ENCODE measurements around the gene ONECUT3.

Gene ONECUT3

DNA sequence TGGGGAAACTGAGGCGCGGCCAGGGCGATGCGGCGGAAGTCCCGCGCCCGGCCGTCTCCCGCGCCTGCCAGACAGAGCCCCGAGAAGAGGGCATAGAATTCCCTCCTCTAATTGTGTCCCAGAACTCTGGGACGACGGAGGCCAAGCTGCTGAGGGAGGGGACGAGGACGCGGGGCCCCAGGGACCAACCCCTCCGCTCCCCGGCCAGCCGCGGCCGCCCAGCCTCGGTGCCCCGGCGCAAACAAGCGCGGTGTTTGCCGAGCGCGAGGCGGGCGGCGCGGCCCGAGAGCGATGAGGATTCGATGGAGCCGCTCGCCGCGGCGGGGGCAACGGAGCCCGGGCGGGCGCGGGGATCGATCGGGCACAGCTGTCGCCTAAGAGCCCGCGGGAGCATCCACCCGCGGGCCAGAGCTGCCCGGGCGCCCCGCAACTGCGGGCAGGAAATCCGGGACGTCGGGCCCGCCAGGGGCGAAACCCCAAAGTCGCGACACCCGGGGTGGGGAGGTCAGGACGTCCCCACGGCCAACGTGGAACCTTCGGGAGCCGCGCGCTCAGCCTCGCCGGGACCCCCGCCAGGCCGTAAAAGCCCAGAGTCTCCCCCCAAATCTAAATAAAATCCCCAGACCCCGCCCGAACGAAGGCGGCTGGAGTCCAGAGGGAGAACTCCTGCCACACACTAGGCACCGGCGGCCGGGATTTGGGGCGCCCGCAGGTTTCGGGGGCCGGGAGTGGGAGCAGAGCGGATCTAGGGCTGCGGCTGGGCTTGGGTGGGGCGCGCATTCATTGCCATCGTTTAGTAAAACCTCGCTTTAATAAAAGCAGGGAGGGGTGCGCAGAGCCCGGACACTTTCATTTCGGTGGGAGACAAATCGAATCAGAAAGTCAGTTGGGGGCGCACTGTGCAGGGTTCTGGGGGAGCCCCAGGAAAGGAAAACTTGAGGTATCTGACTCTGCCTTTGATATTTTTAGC lies 3.6 kb upstream of the ONECUT3 start:
- Histone ChIP-seq H3K27me3 (ENCODE audit: insufficient read depth, low read length) (peaks cover 89% of the 10 kb centered on the region), H3K4me3 (ENCODE audit: low read depth, low read length) (no peak overlapping the region), H3K14ac (ENCODE audit: low read length) (no peak overlapping the region), H2BK5ac (ENCODE audit: low read depth, low read length, poor library complexity) (no peak overlapping the region), H3K4me1 (ENCODE audit: control insufficient read depth in 1 of 2, insufficient read depth in 2 of 2, low read length in 2 of 2) (no peaks in the 10 kb centered on the region), H4K91ac (ENCODE audit: low read depth, low read length) (no peak overlapping the region), H3K79me2 (ENCODE audit: control insufficient read depth, insufficient read depth, low read length, poor library complexity) (no peaks in the 10 kb centered on the region), H3K18ac (ENCODE audit: low read length) (no peak overlapping the region), H2BK12ac (ENCODE audit: low read length) (no peak overlapping the region), H3K4me2 (ENCODE audit: low read length) (no peak overlapping the region), H4K12ac (ENCODE audit: low read depth, low read length) (no peak overlapping the region), H3K4ac (ENCODE audit: low read depth, low read length) (no peak overlapping the region), H3K27ac (ENCODE audit: low read depth, low read length) (no peak overlapping the region), H4K8ac (ENCODE audit: low read depth, low read length) (no peak overlapping the region), H2AK5ac (ENCODE audit: low read length) (no peak overlapping the region), H2AFZ (ENCODE audit: insufficient read depth, low read length, poor library complexity) (no peak overlapping the region), H3K23ac (ENCODE audit: low read length) (no peak overlapping the region), H3K9ac (ENCODE audit: low read length) (no peak overlapping the region), H2BK120ac (ENCODE audit: insufficient read depth, low read length, poor library complexity) (no peak overlapping the region), H3K79me1 (ENCODE audit: low read length) (no peaks in the 10 kb centered on the region), H3K9me3 (ENCODE audit: insufficient read depth, low read depth, low read length) (peaks cover 9% of the 10 kb centered on the region), H3K36me3 (ENCODE audit: control insufficient read depth in 1 of 2, insufficient read depth in 2 of 2, low read length in 2 of 2) (no peaks in the 10 kb centered on the region)
- DNase-seq, result no peak
- WGBS (ENCODE audit: extremely low coverage, insufficient coverage, insufficient read length), result no CpG with 5 or more reads among the region's 99 CpGs

DNA sequence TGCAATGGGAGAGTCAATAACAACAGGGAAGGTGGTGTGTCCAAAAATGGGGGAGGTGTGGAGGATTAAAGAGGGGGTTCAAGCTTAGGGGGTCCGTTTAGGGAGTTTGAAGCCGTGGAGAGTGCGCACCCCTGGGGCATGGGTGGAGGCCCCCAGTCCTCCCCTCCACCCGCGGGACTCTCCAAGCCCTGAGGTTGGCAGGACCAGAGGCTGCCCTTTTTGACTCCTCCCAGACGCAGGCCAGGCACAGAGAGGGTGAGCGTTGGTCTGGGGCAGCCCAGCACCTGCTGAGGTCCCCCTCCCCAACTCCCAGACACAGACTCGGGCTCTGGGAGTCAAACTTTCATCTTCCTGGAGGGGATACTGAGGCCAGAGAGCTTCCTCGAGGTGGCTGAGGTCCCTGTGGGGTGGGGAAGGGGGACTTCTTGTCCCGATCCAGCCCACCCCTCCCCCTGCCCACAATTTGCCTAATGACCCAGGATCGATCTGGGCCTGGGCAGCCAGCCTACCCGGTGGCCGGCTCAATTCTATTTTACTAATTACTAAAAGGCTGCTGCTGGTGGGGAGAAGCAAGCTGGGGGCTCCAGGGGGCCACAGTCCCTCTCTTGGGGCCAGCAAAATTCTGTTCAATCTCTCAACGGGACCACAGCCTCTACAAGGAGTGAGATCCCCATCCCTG lies 2.8 kb upstream of the ONECUT3 start:
- H4K12ac ChIP-seq (ENCODE audit: low read depth, low read length), result no peak overlapping the region
- no peak overlapping the region for H3K9ac ChIP-seq (ENCODE audit: low read length)
- no peak overlapping the region for H3K4me2 ChIP-seq (ENCODE audit: low read length)
- H2BK12ac ChIP-seq (ENCODE audit: low read length), result no peak overlapping the region
- no peak overlapping the region for H4K91ac ChIP-seq (ENCODE audit: low read depth, low read length)
- H3K4me3 ChIP-seq (ENCODE audit: low read depth, low read length), result no peak overlapping the region
- no peak overlapping the region for H3K18ac ChIP-seq (ENCODE audit: low read length)
- peaks cover 89% of the 10 kb centered on the region for H3K27me3 ChIP-seq (ENCODE audit: insufficient read depth, low read length)
- WGBS (ENCODE audit: extremely low coverage, insufficient coverage, insufficient read length), result no CpG with 5 or more reads among the region's 14 CpGs
- H2BK120ac ChIP-seq (ENCODE audit: insufficient read depth, low read length, poor library complexity), result no peak overlapping the region
- no peak overlapping the region for H3K27ac ChIP-seq (ENCODE audit: low read depth, low read length)
- H3K4ac ChIP-seq (ENCODE audit: low read depth, low read length), result no peak overlapping the region
- H3K9me3 ChIP-seq (ENCODE audit: insufficient read depth, low read depth, low read length), result peaks cover 10% of the 10 kb centered on the region
- no peak overlapping the region for H2AK5ac ChIP-seq (ENCODE audit: low read length)
- H2AFZ ChIP-seq (ENCODE audit: insufficient read depth, low read length, poor library complexity), result no peak overlapping the region
- H4K8ac ChIP-seq (ENCODE audit: low read depth, low read length), result no peak overlapping the region
- H3K79me1 ChIP-seq (ENCODE audit: low read length), result no peaks in the 10 kb centered on the region
- H3K36me3 ChIP-seq (ENCODE audit: control insufficient read depth in 1 of 2, insufficient read depth in 2 of 2, low read length in 2 of 2), result no peaks in the 10 kb centered on the region
- H3K79me2 ChIP-seq (ENCODE audit: control insufficient read depth, insufficient read depth, low read length, poor library complexity), result no peaks in the 10 kb centered on the region
- no peak overlapping the region for H2BK5ac ChIP-seq (ENCODE audit: low read depth, low read length, poor library complexity)
- no peak overlapping the region for H3K14ac ChIP-seq (ENCODE audit: low read length)
- DNase-seq, result no peak
- H3K4me1 ChIP-seq (ENCODE audit: control insufficient read depth in 1 of 2, insufficient read depth in 2 of 2, low read length in 2 of 2), result no peaks in the 10 kb centered on the region
- no peak overlapping the region for H3K23ac ChIP-seq (ENCODE audit: low read length)

DNA sequence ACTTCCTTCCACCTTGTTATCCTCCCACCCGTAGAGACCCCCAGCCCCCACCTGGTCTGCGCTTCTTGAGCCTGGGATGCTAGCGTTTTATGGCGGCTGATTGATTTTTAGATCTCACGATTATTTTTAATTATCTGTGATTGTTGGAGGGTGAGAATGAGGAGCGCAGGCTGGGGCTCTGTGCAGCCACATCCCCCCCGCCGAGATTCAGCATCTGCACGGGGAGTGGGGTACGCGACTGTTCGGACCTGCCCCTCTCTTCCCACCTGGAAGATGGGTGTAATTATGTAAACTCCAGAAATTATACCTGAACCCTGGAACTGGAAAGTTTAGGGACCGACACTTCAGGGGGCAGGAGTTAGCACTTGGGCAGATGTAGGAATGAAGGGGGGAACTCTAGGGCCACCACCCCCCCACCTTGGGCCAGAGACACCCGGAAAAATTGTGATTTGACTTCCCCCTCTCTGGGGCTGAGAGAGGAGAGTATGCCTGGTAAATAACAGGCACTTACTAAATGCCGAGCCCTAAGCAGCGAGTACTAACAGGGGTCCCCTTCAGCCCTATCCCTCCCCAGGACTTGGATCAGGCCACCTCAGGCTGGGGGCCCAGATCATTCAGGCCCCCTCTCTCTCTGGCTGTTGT lies 1.8 kb upstream of the ONECUT3 start:
- Histone ChIP-seq H4K91ac (ENCODE audit: low read depth, low read length) (no peak overlapping the region), H3K4me1 (ENCODE audit: control insufficient read depth in 1 of 2, insufficient read depth in 2 of 2, low read length in 2 of 2) (no peaks in the 10 kb centered on the region), H4K12ac (ENCODE audit: low read depth, low read length) (no peak overlapping the region), H2AK5ac (ENCODE audit: low read length) (no peak overlapping the region), H3K79me2 (ENCODE audit: control insufficient read depth, insufficient read depth, low read length, poor library complexity) (no peaks in the 10 kb centered on the region), H3K9me3 (ENCODE audit: insufficient read depth, low read depth, low read length) (peaks cover 10% of the 10 kb centered on the region), H3K36me3 (ENCODE audit: control insufficient read depth in 1 of 2, insufficient read depth in 2 of 2, low read length in 2 of 2) (no peaks in the 10 kb centered on the region), H2BK5ac (ENCODE audit: low read depth, low read length, poor library complexity) (no peak overlapping the region), H2AFZ (ENCODE audit: insufficient read depth, low read length, poor library complexity) (no peak overlapping the region), H3K14ac (ENCODE audit: low read length) (no peak overlapping the region), H3K4me2 (ENCODE audit: low read length) (no peak overlapping the region), H3K4me3 (ENCODE audit: low read depth, low read length) (no peak overlapping the region), H3K18ac (ENCODE audit: low read length) (no peak overlapping the region), H2BK12ac (ENCODE audit: low read length) (no peak overlapping the region), H3K79me1 (ENCODE audit: low read length) (no peaks in the 10 kb centered on the region), H3K9ac (ENCODE audit: low read length) (no peak overlapping the region), H3K27ac (ENCODE audit: low read depth, low read length) (no peak overlapping the region), H3K4ac (ENCODE audit: low read depth, low read length) (no peak overlapping the region), H2BK120ac (ENCODE audit: insufficient read depth, low read length, poor library complexity) (no peak overlapping the region), H4K8ac (ENCODE audit: low read depth, low read length) (no peak overlapping the region), H3K23ac (ENCODE audit: low read length) (no peak overlapping the region), H3K27me3 (ENCODE audit: insufficient read depth, low read length) (peaks cover 96% of the 10 kb centered on the region)
- no peak for DNase-seq
- WGBS (ENCODE audit: extremely low coverage, insufficient coverage, insufficient read length), result no CpG with 5 or more reads among the region's 16 CpGs

DNA sequence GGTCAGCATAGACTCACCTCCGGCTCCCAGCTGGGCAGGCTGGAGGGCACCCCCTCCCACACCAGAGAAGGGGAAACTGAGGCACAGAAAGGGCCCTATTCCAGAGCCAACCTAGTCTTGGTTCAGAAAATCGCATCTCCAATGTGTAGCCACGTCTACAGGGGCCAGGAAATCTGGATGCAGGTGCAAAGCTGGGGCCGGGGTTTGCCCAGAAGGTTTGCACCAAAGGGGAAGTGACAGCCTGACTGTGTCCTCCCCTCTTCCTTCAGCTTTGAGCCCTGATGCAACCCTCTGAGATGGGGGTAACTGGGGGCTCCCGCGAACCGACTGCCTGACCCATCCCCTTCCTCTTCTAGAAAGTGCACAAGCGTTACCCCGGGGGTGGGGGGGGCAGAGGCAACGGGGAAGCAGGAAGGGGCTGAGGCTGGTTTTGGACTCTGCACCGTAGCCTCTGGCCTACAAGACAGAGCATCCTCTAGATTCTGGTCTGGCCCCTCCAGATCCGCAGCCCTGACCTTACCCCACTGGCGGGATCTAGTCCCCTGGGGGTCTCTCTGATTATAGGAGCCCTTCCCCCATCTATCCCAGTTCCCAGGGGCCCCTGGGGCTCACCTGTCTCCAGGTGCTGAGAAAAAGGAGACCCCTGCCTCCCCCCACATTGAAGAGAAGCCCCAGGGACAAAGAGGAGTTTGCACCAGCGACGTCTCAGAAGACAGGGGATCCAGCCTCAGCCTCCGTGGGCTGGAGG lies 1.1 kb upstream of the ONECUT3 start:
- peaks cover 97% of the 10 kb centered on the region for H3K27me3 ChIP-seq (ENCODE audit: insufficient read depth, low read length)
- H3K23ac ChIP-seq (ENCODE audit: low read length), result no peak overlapping the region
- DNase-seq, result no peak
- H4K12ac ChIP-seq (ENCODE audit: low read depth, low read length), result no peak overlapping the region
- no peak overlapping the region for H2BK12ac ChIP-seq (ENCODE audit: low read length)
- H3K4me1 ChIP-seq (ENCODE audit: control insufficient read depth in 1 of 2, insufficient read depth in 2 of 2, low read length in 2 of 2), result no peaks in the 10 kb centered on the region
- no peak overlapping the region for H2AK5ac ChIP-seq (ENCODE audit: low read length)
- H3K36me3 ChIP-seq (ENCODE audit: control insufficient read depth in 1 of 2, insufficient read depth in 2 of 2, low read length in 2 of 2), result no peaks in the 10 kb centered on the region
- H3K9me3 ChIP-seq (ENCODE audit: insufficient read depth, low read depth, low read length), result peaks cover 7% of the 10 kb centered on the region
- no CpG with 5 or more reads among the region's 16 CpGs for WGBS (ENCODE audit: extremely low coverage, insufficient coverage, insufficient read length)
- no peak overlapping the region for H3K9ac ChIP-seq (ENCODE audit: low read length)
- H2BK120ac ChIP-seq (ENCODE audit: insufficient read depth, low read length, poor library complexity), result no peak overlapping the region
- H3K79me2 ChIP-seq (ENCODE audit: control insufficient read depth, insufficient read depth, low read length, poor library complexity), result no peaks in the 10 kb centered on the region
- no peak overlapping the region for H4K91ac ChIP-seq (ENCODE audit: low read depth, low read length)
- H3K79me1 ChIP-seq (ENCODE audit: low read length), result no peaks in the 10 kb centered on the region
- no peak overlapping the region for H4K8ac ChIP-seq (ENCODE audit: low read depth, low read length)
- H3K4me3 ChIP-seq (ENCODE audit: low read depth, low read length), result no peak overlapping the region
- no peak overlapping the region for H3K4ac ChIP-seq (ENCODE audit: low read depth, low read length)
- H3K18ac ChIP-seq (ENCODE audit: low read length), result no peak overlapping the region
- no peak overlapping the region for H2AFZ ChIP-seq (ENCODE audit: insufficient read depth, low read length, poor library complexity)
- H3K14ac ChIP-seq (ENCODE audit: low read length), result no peak overlapping the region
- no peak overlapping the region for H2BK5ac ChIP-seq (ENCODE audit: low read depth, low read length, poor library complexity)
- no peak overlapping the region for H3K27ac ChIP-seq (ENCODE audit: low read depth, low read length)
- no peak overlapping the region for H3K4me2 ChIP-seq (ENCODE audit: low read length)

Data from trophoblast cell (in vitro differentiated cells and primary cell).